ENCODE data around the gene FLT3LG. TPM values are rescaled to one million over a fixed set of nuclear protein-coding genes. Genes with fewer than 3 reads are reported as not detected.

The FLT3LG gene
- total RNA-seq, 4 donors from 2014 or later = 2.8 to 6.0 (median 4.4) TPM

DNA sequence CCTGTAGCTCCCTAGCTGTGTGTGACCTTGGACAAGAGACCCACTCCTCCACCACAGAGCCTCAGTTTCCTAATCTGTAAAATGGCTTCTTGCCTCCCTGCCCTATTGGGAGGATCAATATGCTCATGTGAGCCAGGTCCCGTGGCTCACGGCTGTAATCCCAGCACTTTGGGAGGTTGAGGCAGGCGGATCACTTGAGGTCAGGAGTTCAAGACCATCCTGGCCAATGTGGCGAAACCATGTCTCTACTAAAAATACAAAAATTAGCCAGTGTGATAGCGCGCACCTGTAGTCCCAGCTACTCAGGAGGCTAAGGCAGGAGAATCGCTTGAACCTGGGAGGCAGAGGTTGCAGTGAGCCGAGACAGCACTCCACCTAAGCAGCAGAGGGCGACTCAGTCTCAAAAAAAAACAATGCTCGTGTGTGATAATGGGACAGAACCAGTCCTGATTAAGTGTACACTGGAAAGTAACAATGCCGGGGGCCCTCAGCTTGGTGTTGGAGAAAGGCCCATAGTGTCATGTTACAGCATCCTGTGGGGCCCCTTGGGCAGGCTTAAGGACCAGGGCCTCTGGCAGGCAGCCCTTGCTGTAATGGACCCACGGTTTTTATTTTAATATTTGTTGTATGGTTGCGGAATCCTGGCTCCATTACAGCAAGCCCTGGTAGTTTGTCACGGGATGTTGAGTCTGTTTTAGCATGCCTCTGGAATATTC is 29.0 kb downstream of the FLT3LG start:
- DNase-seq (ENCODE audit: low spot score in 2 of 2) = peak in 1 of 2 donors; percentile 39
- no peak for TF ChIP-seq POLR2A (IDR thresholded peaks at IDR 0.05)
- TF ChIP-seq, protein P1, sequence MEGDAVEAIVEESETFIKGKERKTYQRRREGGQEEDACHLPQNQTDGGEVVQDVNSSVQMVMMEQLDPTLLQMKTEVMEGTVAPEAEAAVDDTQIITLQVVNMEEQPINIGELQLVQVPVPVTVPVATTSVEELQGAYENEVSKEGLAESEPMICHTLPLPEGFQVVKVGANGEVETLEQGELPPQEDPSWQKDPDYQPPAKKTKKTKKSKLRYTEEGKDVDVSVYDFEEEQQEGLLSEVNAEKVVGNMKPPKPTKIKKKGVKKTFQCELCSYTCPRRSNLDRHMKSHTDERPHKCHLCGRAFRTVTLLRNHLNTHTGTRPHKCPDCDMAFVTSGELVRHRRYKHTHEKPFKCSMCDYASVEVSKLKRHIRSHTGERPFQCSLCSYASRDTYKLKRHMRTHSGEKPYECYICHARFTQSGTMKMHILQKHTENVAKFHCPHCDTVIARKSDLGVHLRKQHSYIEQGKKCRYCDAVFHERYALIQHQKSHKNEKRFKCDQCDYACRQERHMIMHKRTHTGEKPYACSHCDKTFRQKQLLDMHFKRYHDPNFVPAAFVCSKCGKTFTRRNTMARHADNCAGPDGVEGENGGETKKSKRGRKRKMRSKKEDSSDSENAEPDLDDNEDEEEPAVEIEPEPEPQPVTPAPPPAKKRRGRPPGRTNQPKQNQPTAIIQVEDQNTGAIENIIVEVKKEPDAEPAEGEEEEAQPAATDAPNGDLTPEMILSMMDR (IDR thresholded peaks at IDR 0.05) = peak in 1 of 3 donors; percentile 79
- H3K4me3 ChIP-seq (ENCODE audit: low read depth, poor library complexity, severe bottlenecking) = no peak overlapping the region
- WGBS, 2 donors = 42 to 49% methylated on average over 14 of the region's 14 CpGs
- intact Hi-C loops (cut with DNase I; ENCODE audit: low total_unique reads) = no loop called here

DNA sequence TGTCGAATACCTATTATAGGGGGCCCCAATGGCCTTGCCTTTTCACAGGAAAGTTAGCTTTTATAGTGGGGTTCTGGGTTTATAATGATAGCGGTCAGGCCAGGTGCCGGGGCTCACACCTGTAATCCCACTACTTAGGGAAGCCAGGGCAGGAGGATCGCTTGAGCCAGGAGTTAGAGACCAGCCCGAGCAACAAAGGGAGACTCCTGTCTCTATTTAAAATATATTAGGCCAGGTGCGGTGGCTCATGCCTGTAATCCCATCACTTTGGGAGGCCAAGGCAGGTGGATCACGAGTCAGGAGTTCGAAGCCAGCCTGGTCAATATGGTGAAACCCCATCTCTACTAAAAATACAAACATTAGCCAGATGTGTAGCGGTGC is 29.6 kb downstream of the FLT3LG start:
- DNase-seq (ENCODE audit: low spot score in 2 of 2) = no peak
- intact Hi-C loops (cut with DNase I; ENCODE audit: low total_unique reads) = no loop called here
- H3K4me3 ChIP-seq (ENCODE audit: low read depth, poor library complexity, severe bottlenecking) = no peak overlapping the region
- 82 to 85% methylated on average over 9 of the region's 9 CpGs for WGBS, 2 donors
- TF ChIP-seq POLR2A (IDR thresholded peaks at IDR 0.05) = no peak
- TF ChIP-seq, protein P1 (IDR thresholded peaks at IDR 0.05) = no peak

DNA sequence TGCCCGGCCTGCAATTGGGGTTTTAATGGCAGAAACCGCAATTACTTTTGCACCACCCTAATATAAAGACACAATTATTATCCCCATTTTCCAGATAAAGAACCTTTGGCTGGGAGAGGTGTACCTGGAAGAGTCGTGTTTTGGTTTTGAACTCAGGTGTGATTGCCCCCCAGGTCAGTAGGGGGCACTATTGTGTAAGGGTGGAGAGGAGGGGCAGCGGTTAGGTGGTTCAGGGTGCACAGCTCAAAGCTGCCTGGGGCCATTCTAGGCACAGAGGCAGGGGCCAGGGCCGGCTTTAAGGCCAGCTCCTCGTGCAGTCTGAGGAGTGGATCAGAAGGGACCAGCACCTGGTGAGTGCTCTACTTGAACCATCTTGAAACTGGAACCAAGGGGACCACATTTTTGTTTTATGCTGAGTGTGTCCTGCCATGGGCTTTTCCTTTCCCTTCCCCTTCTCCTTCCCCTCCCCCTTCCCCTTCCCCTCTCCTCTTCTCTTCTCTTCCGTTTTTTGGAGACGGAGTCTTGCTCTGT is 32.6 kb downstream of the FLT3LG start:
- no peak overlapping the region for H3K4me3 ChIP-seq (ENCODE audit: low read depth, poor library complexity, severe bottlenecking)
- no peak for DNase-seq (ENCODE audit: low spot score in 2 of 2)
- WGBS, 2 donors = 33% methylated on average over 8 of the region's 8 CpGs
- no peak for TF ChIP-seq POLR2A (IDR thresholded peaks at IDR 0.05)
- TF ChIP-seq, protein P1 (IDR thresholded peaks at IDR 0.05) = peak in 1 of 3 donors; percentile 24
- intact Hi-C loops (cut with DNase I; ENCODE audit: low total_unique reads) = no loop called here

DNA sequence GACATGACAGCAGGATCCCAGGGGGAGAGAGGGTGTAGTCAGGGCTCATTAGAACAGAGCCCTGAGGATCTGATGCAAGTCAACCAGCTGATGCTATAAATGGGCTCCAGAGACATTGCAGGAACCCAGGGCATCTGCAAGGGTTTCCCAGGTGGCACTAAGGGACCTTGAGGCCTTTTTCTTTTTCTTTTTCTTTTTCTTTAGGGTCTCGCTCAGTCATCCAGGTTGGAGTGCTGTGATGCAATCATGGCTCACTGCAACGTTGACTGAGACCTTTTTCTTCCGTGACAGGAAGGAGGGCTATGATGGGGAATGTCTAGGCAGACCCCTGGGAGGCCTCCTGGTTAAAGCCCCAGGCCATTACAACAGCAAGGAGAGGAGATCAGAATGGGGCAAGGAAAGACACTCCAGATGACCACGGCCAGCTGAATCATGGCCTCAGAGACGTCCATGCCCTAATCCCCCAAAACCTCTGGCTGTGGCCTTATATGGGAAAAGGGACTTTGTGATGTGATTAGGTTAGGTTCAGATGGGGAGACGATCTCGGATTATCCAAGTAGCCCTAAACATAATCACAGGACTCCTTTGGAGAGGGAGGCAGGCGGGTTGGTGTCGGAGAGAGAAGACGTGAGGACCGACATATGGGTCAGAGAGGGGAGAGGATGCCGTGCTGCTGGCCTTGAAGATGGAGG is 33.9 kb downstream of the FLT3LG start:
- DNase-seq (ENCODE audit: low spot score in 2 of 2) = no peak
- 80 to 84% methylated on average over 12 of the region's 12 CpGs for WGBS, 2 donors
- TF ChIP-seq POLR2A (IDR thresholded peaks at IDR 0.05) = no peak
- TF ChIP-seq, protein P1 (IDR thresholded peaks at IDR 0.05) = no peak
- intact Hi-C loops (cut with DNase I; ENCODE audit: low total_unique reads) = no loop called here
- H3K4me3 ChIP-seq (ENCODE audit: low read depth, poor library complexity, severe bottlenecking) = no peak overlapping the region

DNA sequence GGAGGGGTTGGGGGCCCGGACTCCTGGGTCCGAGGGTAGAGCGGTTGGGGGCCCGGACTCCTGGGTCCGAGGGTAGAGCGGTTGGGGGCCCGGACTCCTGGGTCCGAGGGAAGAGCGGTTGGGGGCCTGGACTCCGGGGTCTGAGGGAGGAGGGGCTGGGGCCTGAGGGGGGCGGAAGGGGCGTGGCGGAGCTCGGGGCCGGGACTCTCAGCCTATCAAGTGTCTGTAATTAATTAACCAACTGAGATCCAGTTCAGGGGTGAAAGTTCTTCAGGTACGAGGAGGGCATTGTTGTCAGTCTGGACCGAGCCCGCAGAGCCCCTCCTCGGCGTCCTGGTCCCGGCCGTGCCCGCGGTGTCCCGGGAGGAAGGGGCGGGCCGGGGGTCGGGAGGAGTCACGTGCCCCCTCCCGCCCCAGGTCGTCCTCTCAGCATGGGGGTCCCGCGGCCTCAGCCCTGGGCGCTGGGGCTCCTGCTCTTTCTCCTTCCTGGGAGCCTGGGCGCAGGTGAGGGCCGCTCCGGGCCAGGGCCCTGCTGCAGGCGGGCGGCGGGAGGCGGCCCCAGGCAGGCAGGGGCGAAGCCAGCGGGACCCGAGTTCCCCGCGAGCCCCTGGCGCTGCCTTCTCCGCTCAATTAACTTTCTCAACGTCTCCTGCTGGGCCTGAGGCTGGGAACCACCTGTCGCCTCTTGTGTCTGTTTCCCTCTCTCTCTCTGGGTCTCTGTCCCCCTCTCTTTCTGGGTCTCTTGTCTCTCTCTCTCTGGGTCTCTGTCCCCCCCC is 39.1 kb downstream of the FLT3LG start:
- peak; percentile 46 to 93 for DNase-seq (ENCODE audit: low spot score in 2 of 2)
- H3K4me3 ChIP-seq (ENCODE audit: low read depth, poor library complexity, severe bottlenecking) = peak overlapping the region; percentile 60
- intact Hi-C loops (cut with DNase I; ENCODE audit: low total_unique reads) = no loop called here
- no peak for TF ChIP-seq POLR2A (IDR thresholded peaks at IDR 0.05)
- TF ChIP-seq, protein P1 (IDR thresholded peaks at IDR 0.05) = no peak
- WGBS, 2 donors = 1% methylated on average over 36 to 39 of the region's 50 CpGs

All from lower leg skin (tissue), 4 donors.